Measurements from ENCODE around the gene TPI1. TPM values are rescaled to one million over a fixed set of nuclear protein-coding genes. Genes with fewer than 3 reads are reported as not detected.

The TPI1 gene
- total RNA-seq, 1 experiment from 2014 or later = 1,045 TPM

- H3K9me3 Mint-ChIP-seq = no peaks in the 10 kb centered on the region
- no peak for ATAC-seq
- TF ChIP-seq, protein P1, sequence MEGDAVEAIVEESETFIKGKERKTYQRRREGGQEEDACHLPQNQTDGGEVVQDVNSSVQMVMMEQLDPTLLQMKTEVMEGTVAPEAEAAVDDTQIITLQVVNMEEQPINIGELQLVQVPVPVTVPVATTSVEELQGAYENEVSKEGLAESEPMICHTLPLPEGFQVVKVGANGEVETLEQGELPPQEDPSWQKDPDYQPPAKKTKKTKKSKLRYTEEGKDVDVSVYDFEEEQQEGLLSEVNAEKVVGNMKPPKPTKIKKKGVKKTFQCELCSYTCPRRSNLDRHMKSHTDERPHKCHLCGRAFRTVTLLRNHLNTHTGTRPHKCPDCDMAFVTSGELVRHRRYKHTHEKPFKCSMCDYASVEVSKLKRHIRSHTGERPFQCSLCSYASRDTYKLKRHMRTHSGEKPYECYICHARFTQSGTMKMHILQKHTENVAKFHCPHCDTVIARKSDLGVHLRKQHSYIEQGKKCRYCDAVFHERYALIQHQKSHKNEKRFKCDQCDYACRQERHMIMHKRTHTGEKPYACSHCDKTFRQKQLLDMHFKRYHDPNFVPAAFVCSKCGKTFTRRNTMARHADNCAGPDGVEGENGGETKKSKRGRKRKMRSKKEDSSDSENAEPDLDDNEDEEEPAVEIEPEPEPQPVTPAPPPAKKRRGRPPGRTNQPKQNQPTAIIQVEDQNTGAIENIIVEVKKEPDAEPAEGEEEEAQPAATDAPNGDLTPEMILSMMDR (IDR thresholded peaks at IDR 0.05) = no peak
- TF ChIP-seq TCF7 (CRISPR knock-in tag; IDR thresholded peaks at IDR 0.05; ENCODE audit: low read depth) (no peak), TEAD1 (CRISPR knock-in tag; IDR thresholded peaks at IDR 0.05) (no peak), ETV6 (CRISPR knock-in tag; IDR thresholded peaks at IDR 0.05) (no peak), AFF4 (CRISPR knock-in tag; IDR thresholded peaks at IDR 0.05; ENCODE audit: borderline replicate concordance) (no peak), JUN (CRISPR knock-in tag; IDR thresholded peaks at IDR 0.05) (no peak), E2F1 (CRISPR knock-in tag; IDR thresholded peaks at IDR 0.05) (no peak), SMAD3 (CRISPR knock-in tag; IDR thresholded peaks at IDR 0.05; ENCODE audit: borderline replicate concordance) (no peak), ZNF317 (CRISPR knock-in tag; IDR thresholded peaks at IDR 0.05; ENCODE audit: borderline replicate concordance, low read depth) (no peak), NFE2L1 (CRISPR knock-in tag; IDR thresholded peaks at IDR 0.05) (no peak), E2F5 (CRISPR knock-in tag; IDR thresholded peaks at IDR 0.05) (no peak), HMGA2 (CRISPR knock-in tag; IDR thresholded peaks at IDR 0.05) (no peak), ESRRA (CRISPR knock-in tag; IDR thresholded peaks at IDR 0.05; ENCODE audit: borderline replicate concordance) (no peak), SP1 (CRISPR knock-in tag; conservative IDR thresholded peaks at IDR 0.05) (no peak)
- TF ChIP-seq, protein P2, sequence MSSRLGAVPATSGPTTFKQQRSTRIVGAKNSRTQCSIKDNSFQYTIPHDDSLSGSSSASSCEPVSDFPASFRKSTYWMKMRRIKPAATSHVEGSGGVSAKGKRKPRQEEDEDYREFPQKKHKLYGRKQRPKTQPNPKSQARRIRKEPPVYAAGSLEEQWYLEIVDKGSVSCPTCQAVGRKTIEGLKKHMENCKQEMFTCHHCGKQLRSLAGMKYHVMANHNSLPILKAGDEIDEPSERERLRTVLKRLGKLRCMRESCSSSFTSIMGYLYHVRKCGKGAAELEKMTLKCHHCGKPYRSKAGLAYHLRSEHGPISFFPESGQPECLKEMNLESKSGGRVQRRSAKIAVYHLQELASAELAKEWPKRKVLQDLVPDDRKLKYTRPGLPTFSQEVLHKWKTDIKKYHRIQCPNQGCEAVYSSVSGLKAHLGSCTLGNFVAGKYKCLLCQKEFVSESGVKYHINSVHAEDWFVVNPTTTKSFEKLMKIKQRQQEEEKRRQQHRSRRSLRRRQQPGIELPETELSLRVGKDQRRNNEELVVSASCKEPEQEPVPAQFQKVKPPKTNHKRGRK (CRISPR knock-in tag; IDR thresholded peaks at IDR 0.05; ENCODE audit: borderline replicate concordance) = no peak
- TF ChIP-seq, protein P3, sequence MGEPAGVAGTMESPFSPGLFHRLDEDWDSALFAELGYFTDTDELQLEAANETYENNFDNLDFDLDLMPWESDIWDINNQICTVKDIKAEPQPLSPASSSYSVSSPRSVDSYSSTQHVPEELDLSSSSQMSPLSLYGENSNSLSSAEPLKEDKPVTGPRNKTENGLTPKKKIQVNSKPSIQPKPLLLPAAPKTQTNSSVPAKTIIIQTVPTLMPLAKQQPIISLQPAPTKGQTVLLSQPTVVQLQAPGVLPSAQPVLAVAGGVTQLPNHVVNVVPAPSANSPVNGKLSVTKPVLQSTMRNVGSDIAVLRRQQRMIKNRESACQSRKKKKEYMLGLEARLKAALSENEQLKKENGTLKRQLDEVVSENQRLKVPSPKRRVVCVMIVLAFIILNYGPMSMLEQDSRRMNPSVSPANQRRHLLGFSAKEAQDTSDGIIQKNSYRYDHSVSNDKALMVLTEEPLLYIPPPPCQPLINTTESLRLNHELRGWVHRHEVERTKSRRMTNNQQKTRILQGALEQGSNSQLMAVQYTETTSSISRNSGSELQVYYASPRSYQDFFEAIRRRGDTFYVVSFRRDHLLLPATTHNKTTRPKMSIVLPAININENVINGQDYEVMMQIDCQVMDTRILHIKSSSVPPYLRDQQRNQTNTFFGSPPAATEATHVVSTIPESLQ (CRISPR knock-in tag; IDR thresholded peaks at IDR 0.05) = no peak
- TF ChIP-seq, protein P4, sequence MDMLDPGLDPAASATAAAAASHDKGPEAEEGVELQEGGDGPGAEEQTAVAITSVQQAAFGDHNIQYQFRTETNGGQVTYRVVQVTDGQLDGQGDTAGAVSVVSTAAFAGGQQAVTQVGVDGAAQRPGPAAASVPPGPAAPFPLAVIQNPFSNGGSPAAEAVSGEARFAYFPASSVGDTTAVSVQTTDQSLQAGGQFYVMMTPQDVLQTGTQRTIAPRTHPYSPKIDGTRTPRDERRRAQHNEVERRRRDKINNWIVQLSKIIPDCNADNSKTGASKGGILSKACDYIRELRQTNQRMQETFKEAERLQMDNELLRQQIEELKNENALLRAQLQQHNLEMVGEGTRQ (CRISPR knock-in tag; IDR thresholded peaks at IDR 0.05) = no peak
- TF ChIP-seq, protein P5, sequence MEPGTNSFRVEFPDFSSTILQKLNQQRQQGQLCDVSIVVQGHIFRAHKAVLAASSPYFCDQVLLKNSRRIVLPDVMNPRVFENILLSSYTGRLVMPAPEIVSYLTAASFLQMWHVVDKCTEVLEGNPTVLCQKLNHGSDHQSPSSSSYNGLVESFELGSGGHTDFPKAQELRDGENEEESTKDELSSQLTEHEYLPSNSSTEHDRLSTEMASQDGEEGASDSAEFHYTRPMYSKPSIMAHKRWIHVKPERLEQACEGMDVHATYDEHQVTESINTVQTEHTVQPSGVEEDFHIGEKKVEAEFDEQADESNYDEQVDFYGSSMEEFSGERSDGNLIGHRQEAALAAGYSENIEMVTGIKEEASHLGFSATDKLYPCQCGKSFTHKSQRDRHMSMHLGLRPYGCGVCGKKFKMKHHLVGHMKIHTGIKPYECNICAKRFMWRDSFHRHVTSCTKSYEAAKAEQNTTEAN (CRISPR knock-in tag; IDR thresholded peaks at IDR 0.05) = no peak
- ChIA-PET CTCF (interaction anchor here (1.7 to 3.7 kb wide), 3 partner anchors 8 to 14 kb away, joined by 5 to 17 read pairs (median 8); partner anchors contain the start of gene SPSB2), POLR2A (no interaction called here)
- no peak overlapping the region for H3K27ac Mint-ChIP-seq
- no peaks in the 10 kb centered on the region for H3K27me3 Mint-ChIP-seq (ENCODE audit: low read depth)
- H3K4me1 Mint-ChIP-seq = peaks cover 31% of the 10 kb centered on the region
- peaks cover 7% of the 10 kb centered on the region; the same call in 1 of the 2 replicates for H3K36me3 Mint-ChIP-seq
- H3K4me3 Mint-ChIP-seq = no peak overlapping the region
- no peak for DNase-seq (ENCODE audit: low spot score)
Observed at GRCh38 chr12:6883252-6883651, 15.9 kb downstream of the TPI1 start.

Data from WTC11 (cell line).